ENCODE measurements around the gene SERTM1. TPM values are rescaled to one million over a fixed set of nuclear protein-coding genes. Genes with fewer than 3 reads are reported as not detected.

SERTM1 gene
- total and polyA plus RNA-seq, 2 of the 8 experiments (the other 6 are each of a cell fraction or from before 2014, with no cell fraction given): 0.48 to 1.6 TPM

DNA sequence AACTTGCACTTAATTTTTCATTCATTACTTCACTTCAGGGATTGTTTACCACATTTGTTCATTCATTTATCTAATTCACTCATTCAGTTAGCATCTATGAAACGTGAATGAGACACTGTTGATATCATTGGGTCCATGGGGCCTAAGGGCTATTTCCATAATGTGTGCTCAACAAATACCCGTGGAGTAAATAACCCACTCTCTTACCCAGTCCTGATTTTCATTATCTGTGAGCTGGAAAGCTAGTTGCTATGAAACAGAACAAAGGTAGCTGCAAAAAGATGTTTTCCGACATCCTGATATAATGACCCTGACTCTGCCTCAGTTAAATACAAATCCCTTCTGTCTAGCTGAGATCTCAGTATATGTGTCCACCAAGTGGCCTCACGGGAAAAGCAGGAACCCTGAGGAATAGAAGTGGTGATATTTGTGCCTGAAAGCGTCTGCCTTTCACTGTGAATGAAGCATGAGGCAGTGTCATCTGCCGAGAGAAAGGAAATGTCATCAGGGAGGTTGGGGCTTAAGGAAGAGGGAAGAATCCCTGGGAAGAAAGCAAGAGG lies 63.8 kb downstream of the SERTM1 start:
- Histone ChIP-seq H2BK15ac (ENCODE audit: low read length) (no peak overlapping the region; the same call in 1 of the 2 replicates), H3K79me1 (ENCODE audit: low read depth, low read length) (no peaks in the 10 kb centered on the region), H3K56ac (replicated peaks; ENCODE audit: insufficient read length, low read depth, low read length) (no peak overlapping the region), H3K14ac (ENCODE audit: insufficient read length) (no peak overlapping the region), H3K9me3 (ENCODE audit: insufficient read depth in 2 of 2, low read depth in 1 of 2, low read length in 1 of 2) (no peaks in the 10 kb centered on the region; a peak in 1 of 4 replicates), H3K4me3 (ENCODE audit: extremely low read depth in 1 of 4, insufficient read depth in 2 of 4, low read depth in 3 of 4, low read length in 4 of 4) (no peak overlapping the region), H3K23me2 (ENCODE audit: low read depth, low read length) (no peaks in the 10 kb centered on the region), H2AFZ (ENCODE audit: low read length) (0 out of 2 replicates have a peak overlapping the region, but pooled peaks have one; percentile 17), H2BK5ac (ENCODE audit: low read depth, low read length) (no peak overlapping the region), H3K36me3 (ENCODE audit: control insufficient read depth in 2 of 4, insufficient read depth in 4 of 4, low read length in 3 of 4) (no peaks in the 10 kb centered on the region), H3K27me3 (replicated peaks in 1 of 4; ENCODE audit: control insufficient read depth in 3 of 4, extremely low read depth in 1 of 4, insufficient read depth in 3 of 4, low read length in 3 of 4) (no peaks in the 10 kb centered on the region), H4K5ac (ENCODE audit: insufficient read length, low read depth, low read length) (no peak overlapping the region), H2BK12ac (ENCODE audit: low read depth, low read length) (no peak overlapping the region), H2BK20ac (ENCODE audit: low read length) (no peak overlapping the region), H3K23ac (ENCODE audit: insufficient read length) (no peak overlapping the region), H3K18ac (ENCODE audit: extremely low read depth, low read length) (no peak overlapping the region), H3K4me1 (replicated peaks in 1 of 4; ENCODE audit: control insufficient read depth in 3 of 4, insufficient read depth in 4 of 4, low read length in 3 of 4) (no peaks in the 10 kb centered on the region), H2AK5ac (ENCODE audit: low read depth, low read length) (no peak overlapping the region), H3K9ac (replicated peaks in 1 of 4; ENCODE audit: extremely low read depth in 1 of 4, low read depth in 3 of 4, low read length in 3 of 4) (no peak overlapping the region), H3K79me2 (ENCODE audit: control insufficient read depth in 1 of 2, insufficient read depth in 2 of 2, low read length in 2 of 2) (no peaks in the 10 kb centered on the region), H3K4me2 (ENCODE audit: insufficient read depth in 1 of 2, low read depth in 2 of 2, low read length in 2 of 2) (no peak overlapping the region), H2BK120ac (replicated peaks; ENCODE audit: low read depth, low read length) (no peak overlapping the region), H3K27ac (ENCODE audit: low read depth, low read length) (no peak overlapping the region), H3K4ac (replicated peaks; ENCODE audit: insufficient read length, low read depth, low read length) (no peak overlapping the region), H4K20me1 (replicated peaks in 1 of 2; ENCODE audit: control insufficient read depth in 1 of 2, insufficient read depth in 2 of 2, low read length in 2 of 2) (no peaks in the 10 kb centered on the region), H4K8ac (ENCODE audit: extremely low read depth, insufficient read depth, low read length) (no peak overlapping the region), H4K91ac (replicated peaks; ENCODE audit: insufficient read length, low read length) (no peak overlapping the region)
- ChIA-PET CTCF (ENCODE audit: partially characterized antibody) (interaction anchor here (0.6 to 5.7 kb wide), 13 partner anchors 8 to 741 kb away, joined by 3 to 53 read pairs (median 6); no protein-coding TSS in a partner anchor), POLR2A (ENCODE audit: partially characterized antibody) (no interaction called here)
- no peak for FAIRE-seq
- WGBS, 2 experiments (ENCODE audit: extremely low coverage in 1 of 2, insufficient coverage in 1 of 2, insufficient read length in 1 of 2, insufficient replicate concordance in 2 of 2, low coverage in 1 of 2, low lambda C conversion rate in 2 of 2, missing lambda C conversion rate in 1 of 2): 79% methylated on average over 6 of the region's 6 CpGs; no CpG with 5 or more reads in 1 of the 2 experiments
- no peak for DNase-seq (ENCODE audit: low read depth in 1 of 2, low spot score in 2 of 2)
- no peak for TF ChIP-seq ASH2L (IDR thresholded peaks at IDR 0.05; ENCODE audit: low read length)
- no peak for TF ChIP-seq GTF2F1 (IDR thresholded peaks at IDR 0.05; ENCODE audit: borderline replicate concordance, low read depth, low read length)
- TF ChIP-seq SIX5 (IDR thresholded peaks at IDR 0.05; ENCODE audit: low read depth, low read length): no peak
- TF ChIP-seq, protein P1, sequence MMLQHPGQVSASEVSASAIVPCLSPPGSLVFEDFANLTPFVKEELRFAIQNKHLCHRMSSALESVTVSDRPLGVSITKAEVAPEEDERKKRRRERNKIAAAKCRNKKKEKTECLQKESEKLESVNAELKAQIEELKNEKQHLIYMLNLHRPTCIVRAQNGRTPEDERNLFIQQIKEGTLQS (IDR thresholded peaks at IDR 0.05; ENCODE audit: insufficient read depth, low read depth, low read length): no peak
- no peak for TF ChIP-seq POLR2AphosphoS5 (IDR thresholded peaks at IDR 0.05; ENCODE audit: low read depth, low read length)
- no peak for TF ChIP-seq NRF1 (IDR thresholded peaks at IDR 0.05; ENCODE audit: low read depth, low read length)
- TF ChIP-seq HDAC2 (IDR thresholded peaks at IDR 0.05; ENCODE audit: borderline replicate concordance in 1 of 2, low read depth in 2 of 2, low read length in 2 of 2): no peak
- no peak for TF ChIP-seq SP2 (IDR thresholded peaks at IDR 0.05; ENCODE audit: low read length)
- TF ChIP-seq SRF (IDR thresholded peaks at IDR 0.05; ENCODE audit: low read depth, low read length): no peak
- TF ChIP-seq BACH1 (IDR thresholded peaks at IDR 0.05; ENCODE audit: low read length): no peak
- TF ChIP-seq SAP30 (IDR thresholded peaks at IDR 0.05; ENCODE audit: insufficient read depth, insufficient replicate concordance, low read length): no peak
- no peak for TF ChIP-seq TAF7 (optimal IDR thresholded peaks at IDR 0.05; ENCODE audit: borderline replicate concordance, low read depth, low read length)
- TF ChIP-seq RAD21 (IDR thresholded peaks at IDR 0.05 in 1 of 2, conservative IDR thresholded peaks at IDR 0.05 in 1 of 2; ENCODE audit: low read depth in 2 of 2, low read length in 2 of 2): no peak
